ENCODE measurements around the gene ENPP6. TPM values are rescaled to one million over a fixed set of nuclear protein-coding genes. Genes with fewer than 3 reads are reported as not detected.

The ENPP6 gene
- total and polyA plus RNA-seq, 2 experiments from 2014 or later, result 0.11 TPM; not detected in 1

DNA sequence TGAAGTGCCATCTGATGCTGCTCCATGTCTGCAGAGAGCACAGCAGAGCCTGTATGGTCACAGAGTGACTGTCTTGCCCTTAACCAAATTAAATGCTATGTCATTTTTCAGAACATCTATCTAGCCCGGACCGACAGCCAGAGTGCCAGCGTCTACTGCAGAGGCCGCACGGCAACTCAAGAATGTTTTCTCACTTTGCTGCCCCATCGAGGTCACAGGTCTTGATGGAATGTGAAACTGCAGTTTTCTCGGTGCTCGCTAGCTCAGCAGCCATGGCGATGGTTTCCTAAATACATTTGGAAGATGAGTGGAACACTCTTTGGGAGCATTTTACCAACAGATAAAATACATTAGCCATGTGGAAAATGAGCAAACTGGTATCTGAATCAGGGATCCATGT is 125.7 kb downstream of the ENPP6 start:
- no peak for ATAC-seq
- Mint-ChIP-seq H3K27me3 (ENCODE audit: insufficient read depth, low read depth, poor library complexity) (peaks cover 2% of the 10 kb centered on the region), H3K27ac (no peak overlapping the region), H3K9me3 (peaks cover 5% of the 10 kb centered on the region; the same call in 2 of the 3 replicates), H3K4me3 (no peak overlapping the region), H3K36me3 (ENCODE audit: low read depth) (no peaks in the 10 kb centered on the region), H3K4me1 (peaks cover under 1% of the 10 kb centered on the region; the same call in 1 of the 3 replicates)
- Histone ChIP-seq H3K79me2 (replicated peaks; ENCODE audit: insufficient read depth) (no peaks in the 10 kb centered on the region), H3K27me3 (ENCODE audit: insufficient read depth) (no peaks in the 10 kb centered on the region), H3K36me3 (ENCODE audit: insufficient read depth) (no peaks in the 10 kb centered on the region), H3K9me2 (ENCODE audit: insufficient read depth) (no peaks in the 10 kb centered on the region), H3K4me1 (ENCODE audit: insufficient read depth) (no peaks in the 10 kb centered on the region), H2AFZ (no peak overlapping the region), H4K20me1 (replicated peaks; ENCODE audit: insufficient read depth) (no peaks in the 10 kb centered on the region), H3K4me3 (no peak overlapping the region), H3K4me2 (no peak overlapping the region), H3F3A (replicated peaks; ENCODE audit: low read depth) (no peaks in the 10 kb centered on the region), H3K27ac (ENCODE audit: low read depth) (no peak overlapping the region)
- DNase-seq (ENCODE audit: low spot score), result no peak
- TF ChIP-seq EZH2phosphoT487 (IDR thresholded peaks at IDR 0.05; ENCODE audit: unreplicated experiment) (no peak), EZH2 (IDR thresholded peaks at IDR 0.05; ENCODE audit: low read depth, unreplicated experiment) (no peak), JUNB (IDR thresholded peaks at IDR 0.05; ENCODE audit: unreplicated experiment) (no peak), ZNF331 (CRISPR knock-in tag; IDR thresholded peaks at IDR 0.05; ENCODE audit: low read depth) (no peak), CREB1 (CRISPR knock-in tag; IDR thresholded peaks at IDR 0.05; ENCODE audit: low read depth) (no peak), STAT1 (IDR thresholded peaks at IDR 0.05; ENCODE audit: unreplicated experiment) (no peak), NANOG (IDR thresholded peaks at IDR 0.05; ENCODE audit: borderline replicate concordance) (no peak), REST (IDR thresholded peaks at IDR 0.05; ENCODE audit: unreplicated experiment) (no peak), POLR2AphosphoS5 (IDR thresholded peaks at IDR 0.05; ENCODE audit: low read depth) (no peak), ZNF114 (CRISPR knock-in tag; IDR thresholded peaks at IDR 0.05) (no peak), CTCF (conservative IDR thresholded peaks at IDR 0.05; ENCODE audit: low read depth in 2 of 2) (no peak), ZNF462 (CRISPR knock-in tag; IDR thresholded peaks at IDR 0.05) (no peak)
- TF ChIP-seq, protein P1, sequence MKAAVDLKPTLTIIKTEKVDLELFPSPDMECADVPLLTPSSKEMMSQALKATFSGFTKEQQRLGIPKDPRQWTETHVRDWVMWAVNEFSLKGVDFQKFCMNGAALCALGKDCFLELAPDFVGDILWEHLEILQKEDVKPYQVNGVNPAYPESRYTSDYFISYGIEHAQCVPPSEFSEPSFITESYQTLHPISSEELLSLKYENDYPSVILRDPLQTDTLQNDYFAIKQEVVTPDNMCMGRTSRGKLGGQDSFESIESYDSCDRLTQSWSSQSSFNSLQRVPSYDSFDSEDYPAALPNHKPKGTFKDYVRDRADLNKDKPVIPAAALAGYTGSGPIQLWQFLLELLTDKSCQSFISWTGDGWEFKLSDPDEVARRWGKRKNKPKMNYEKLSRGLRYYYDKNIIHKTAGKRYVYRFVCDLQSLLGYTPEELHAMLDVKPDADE (IDR thresholded peaks at IDR 0.05), result no peak
